ENCODE measurements around the gene ALK. TPM values are rescaled to one million over a fixed set of nuclear protein-coding genes. Genes with fewer than 3 reads are reported as not detected.

The ALK gene
- polyA plus RNA-seq, 2 of the 4 experiments (the other 2 are of a cell fraction) = not detected

- Histone ChIP-seq H3K4me2 (no peak overlapping the region), H3K4me3 (no peak overlapping the region), H3K27ac (no peak overlapping the region), H3K4me1 (no peaks in the 10 kb centered on the region), H3K9me3 (no peaks in the 10 kb centered on the region)
- TF ChIP-seq ATOH8 (CRISPR knock-in tag; IDR thresholded peaks at IDR 0.05; ENCODE audit: low read depth) = no peak
- TF ChIP-seq CHD2 (IDR thresholded peaks at IDR 0.05; ENCODE audit: low read length, partially characterized antibody) = no peak
- no peak for TF ChIP-seq BCL3 (IDR thresholded peaks at IDR 0.05)
- no peak for TF ChIP-seq HEYL (CRISPR knock-in tag; IDR thresholded peaks at IDR 0.05)
- TF ChIP-seq NPAS2 (CRISPR knock-in tag; IDR thresholded peaks at IDR 0.05; ENCODE audit: borderline replicate concordance) = no peak
- no peak for TF ChIP-seq MAFK (IDR thresholded peaks at IDR 0.05; ENCODE audit: partially characterized antibody)
- no peak for TF ChIP-seq CEBPB (IDR thresholded peaks at IDR 0.05)
- no peak for TF ChIP-seq PBX3 (IDR thresholded peaks at IDR 0.05)
- TF ChIP-seq BHLHE40 (IDR thresholded peaks at IDR 0.05; ENCODE audit: low read depth, low read length) = no peak
- no peak for DNase-seq (ENCODE audit: low read depth in 1 of 2, low spot score in 1 of 2)
- 0% methylated on average over 1 of the region's 1 CpG for WGBS (ENCODE audit: missing lambda C conversion rate)
- CTCF ChIA-PET = no interaction called here
- no peak for ATAC-seq
- POLR2A ChIA-PET = no interaction called here
- FAIRE-seq = no peak
These were observed 388.9 kb downstream of the ALK start for GRCh38 chr2:29532436-29532835.

GRCh38 chr2:29531626-29532025, 389.8 kb downstream of the ALK start:
- no peak overlapping the region for H3K27ac ChIP-seq
- CTCF ChIA-PET = no interaction called here
- no peak for DNase-seq (ENCODE audit: low read depth in 1 of 2, low spot score in 1 of 2)
- no peak overlapping the region for H3K4me3 ChIP-seq
- ATAC-seq = no peak
- WGBS (ENCODE audit: missing lambda C conversion rate) = 6% methylated on average over 4 of the region's 4 CpGs
- no peak overlapping the region for H3K4me2 ChIP-seq
- no peaks in the 10 kb centered on the region for H3K4me1 ChIP-seq
- TF ChIP-seq RNF2 (IDR thresholded peaks at IDR 0.05; ENCODE audit: borderline replicate concordance, low read depth) (no peak), NFE2L2 (conservative IDR thresholded peaks at IDR 0.05; ENCODE audit: low read length) (no peak), NPAS2 (CRISPR knock-in tag; IDR thresholded peaks at IDR 0.05; ENCODE audit: borderline replicate concordance) (no peak), JUNB (IDR thresholded peaks at IDR 0.05) (no peak), MAFK (IDR thresholded peaks at IDR 0.05; ENCODE audit: partially characterized antibody) (no peak), CHD4 (IDR thresholded peaks at IDR 0.05; ENCODE audit: borderline replicate concordance) (no peak), BCL3 (IDR thresholded peaks at IDR 0.05) (no peak), USF2 (IDR thresholded peaks at IDR 0.05) (no peak), JUN (IDR thresholded peaks at IDR 0.05) (no peak), POLR2AphosphoS2 (conservative IDR thresholded peaks at IDR 0.05; ENCODE audit: low read length) (no peak), REST (IDR thresholded peaks at IDR 0.05) (no peak), ATOH8 (CRISPR knock-in tag; IDR thresholded peaks at IDR 0.05; ENCODE audit: low read depth) (no peak), BHLHE40 (IDR thresholded peaks at IDR 0.05; ENCODE audit: low read depth, low read length) (no peak), SREBF2 (IDR thresholded peaks at IDR 0.05) (no peak), TFCP2L1 (CRISPR knock-in tag; IDR thresholded peaks at IDR 0.05) (no peak), CEBPB (IDR thresholded peaks at IDR 0.05) (no peak), ESRRA (IDR thresholded peaks at IDR 0.05; ENCODE audit: borderline replicate concordance, low read length) (no peak), TP53 (CRISPR knock-in tag; IDR thresholded peaks at IDR 0.05) (no peak), EHF (CRISPR knock-in tag; IDR thresholded peaks at IDR 0.05) (no peak), EHMT2 (IDR thresholded peaks at IDR 0.05; ENCODE audit: low read depth) (no peak)
- no peak for FAIRE-seq
- H3K9me3 ChIP-seq = no peaks in the 10 kb centered on the region
- POLR2A ChIA-PET = no interaction called here

Measured in A549 (cell line).